Natural killer cell (primary cell): ENCODE results near the gene MRPL27. TPM values are rescaled to one million over a fixed set of nuclear protein-coding genes. Genes with fewer than 3 reads are reported as not detected.

ENCODE experiments used
- ATAC-seq, 3 donors: fragments of 150-1000 bp in 2 of 3; fragments of 200-7000 bp in 1 of 3; cut with Tn5 transposase; 1 replicate in 1 of 3; 2 replicates in 2 of 3; pipeline ENCODE4 v1.10.0; 2021; ENCODE audit warnings: mild to moderate bottlenecking in 2 of 3, moderate library complexity in 2 of 3
- DNase-seq, 2 donors: peaks; one replicate each; pipeline versions ENCODE4 v3.0.0 to v3.0.0-alpha.2; 2013 to 2021; ENCODE audit warnings: mixed read lengths in 1 of 2
- H3K27ac ChIP-seq: one replicate; pipeline ENCODE4 v1.5.1; 2013; ENCODE audit warnings: mild to moderate bottlenecking, low read length
- H3K27me3 ChIP-seq: one replicate; pipeline ENCODE4 v1.6.1; 2013; ENCODE audit warnings: low read length; ENCODE audit not compliant: control insufficient read depth, insufficient read depth
- H3K36me3 ChIP-seq: one replicate; pipeline ENCODE4 v1.6.1; 2013; ENCODE audit warnings: low read length; ENCODE audit not compliant: control insufficient read depth, insufficient read depth
- H3K4me1 ChIP-seq: one replicate; pipeline ENCODE4 v1.6.1; 2013; ENCODE audit warnings: low read length; ENCODE audit not compliant: control insufficient read depth, insufficient read depth
- H3K4me3 ChIP-seq: one replicate; pipeline ENCODE4 v1.5.1; 2013; ENCODE audit warnings: low read length
- H3K9me3 ChIP-seq: one replicate; pipeline ENCODE4 v1.6.1; 2013; ENCODE audit warnings: low read length; ENCODE audit not compliant: control insufficient read depth, insufficient read depth
- H3K27ac Mint-ChIP-seq, 2 donors: one replicate each; pipeline ENCODE4 v1.8.0; 2022; ENCODE audit warnings: mild to moderate bottlenecking in 2 of 2, mixed read lengths in 2 of 2, moderate library complexity in 1 of 2
- H3K27me3 Mint-ChIP-seq, 2 donors: one replicate each; pipeline ENCODE4 v1.8.0; 2022; ENCODE audit warnings: low read depth in 2 of 2, mixed read lengths in 2 of 2
- H3K36me3 Mint-ChIP-seq: one replicate; pipeline ENCODE4 v1.8.0; 2022; ENCODE audit warnings: mixed read lengths
- H3K4me1 Mint-ChIP-seq, 2 donors: one replicate each; pipeline ENCODE4 v1.8.0; 2022; ENCODE audit warnings: mixed read lengths in 2 of 2
- H3K4me3 Mint-ChIP-seq: one replicate; pipeline ENCODE4 v1.8.0; 2022; ENCODE audit warnings: mild to moderate bottlenecking, moderate library complexity, mixed read lengths
- H3K9me3 Mint-ChIP-seq, 2 donors: one replicate each; pipeline ENCODE4 v1.8.0; 2022; ENCODE audit warnings: mixed read lengths in 2 of 2
- CTCF ChIP-seq: fragments of 200-600 bp; IDR thresholded peaks from one replicate; pipeline ENCODE4 v1.8.0; 2022; ENCODE audit warnings: antibody characterized with exemption
- WGBS: methylation state at CpG from one replicate; pipeline ENCODE4 v1.1.7; 2013; ENCODE audit warnings: missing lambda C conversion rate; ENCODE audit not compliant: insufficient coverage; 5-methylcytosine and 5-hydroxymethylcytosine counted together
- intact Hi-C: fragments of 100-400 bp; cut with micrococcal nuclease; formaldehyde crosslinking; loops from one replicate; pipeline ENCODE4 v1.14.2; 2022
- total RNA-seq, 4 donors: library from RNA; stranded (reverse); fragments of 120-200 nt in 1 of 4; gene quantifications; one replicate each; pipeline versions ENCODE4 v1.2.3 to v1.2.4, GENCODE V29; 2013 to 2022

The MRPL27 gene
- total RNA-seq, 3 donors from 2014 or later (not counting 1 experiment from before 2014, with no cell fraction given): 16.4 to 36.6 (median 31.3) TPM

GRCh38 chr17:50328363-50329325 lies 44.3 kb downstream of the MRPL27 start:
- Histone ChIP-seq H3K4me1 (no peaks in the 10 kb centered on the region), H3K27me3 (no peaks in the 10 kb centered on the region), H3K27ac (no peak overlapping the region), H3K36me3 (no peaks in the 10 kb centered on the region), H3K9me3 (no peaks in the 10 kb centered on the region), H3K4me3 (no peak overlapping the region)
- TF ChIP-seq CTCF: no peak
- intact Hi-C loops: no loop called here
- DNase-seq: no peak
- H3K4me1 Mint-ChIP-seq: peaks cover 2 to 3% of the 10 kb centered on the region in 2 donors
- no peaks in the 10 kb centered on the region for H3K36me3 Mint-ChIP-seq
- WGBS: 89% methylated on average over 21 of the region's 21 CpGs
- no peak overlapping the region for H3K4me3 Mint-ChIP-seq
- peaks cover 7 to 9% of the 10 kb centered on the region in 2 donors for H3K27me3 Mint-ChIP-seq
- ATAC-seq: no peak
- H3K9me3 Mint-ChIP-seq: no peaks in the 10 kb centered on the region
- H3K27ac Mint-ChIP-seq: no peak overlapping the region

- Histone ChIP-seq H3K27ac (no peak overlapping the region), H3K27me3 (no peaks in the 10 kb centered on the region), H3K36me3 (no peaks in the 10 kb centered on the region), H3K4me3 (no peak overlapping the region), H3K9me3 (no peaks in the 10 kb centered on the region), H3K4me1 (no peaks in the 10 kb centered on the region)
- ATAC-seq (no peak), DNase-seq (no peak)
- no peak overlapping the region for H3K4me3 Mint-ChIP-seq
- no peaks in the 10 kb centered on the region for H3K4me1 Mint-ChIP-seq
- no peaks in the 10 kb centered on the region for H3K36me3 Mint-ChIP-seq
- no peak for TF ChIP-seq CTCF
- intact Hi-C loops: no loop called here
- 70% methylated on average over 7 of the region's 9 CpGs for WGBS
- H3K27ac Mint-ChIP-seq: no peak overlapping the region
- no peaks in the 10 kb centered on the region for H3K9me3 Mint-ChIP-seq
- H3K27me3 Mint-ChIP-seq: peaks cover 2 to 4% of the 10 kb centered on the region in 2 donors
Measured at GRCh38 chr17:50326831-50327364, 46.1 kb downstream of the MRPL27 start.

GRCh38 chr17:50325906-50326305 lies 47.1 kb downstream of the MRPL27 start:
- Mint-ChIP-seq H3K4me3 (no peak overlapping the region), H3K27ac (no peak overlapping the region), H3K4me1 (no peaks in the 10 kb centered on the region), H3K27me3 (peaks cover 0 to 4% of the 10 kb centered on the region in 2 donors), H3K9me3 (no peaks in the 10 kb centered on the region), H3K36me3 (no peaks in the 10 kb centered on the region)
- no peaks in the 10 kb centered on the region for H3K36me3 ChIP-seq
- ATAC-seq: no peak
- no peaks in the 10 kb centered on the region for H3K4me1 ChIP-seq
- H3K27ac ChIP-seq: no peak overlapping the region
- no peak for DNase-seq
- 70% methylated on average over 4 of the region's 4 CpGs for WGBS
- intact Hi-C loops: no loop called here
- no peak for TF ChIP-seq CTCF
- no peaks in the 10 kb centered on the region for H3K9me3 ChIP-seq
- H3K4me3 ChIP-seq: no peak overlapping the region
- H3K27me3 ChIP-seq: no peaks in the 10 kb centered on the region
